ENCODE measurements around the gene CAPN5.

The CAPN5 gene

GRCh38 chr11:77107950-77108349, 41.2 kb downstream of the CAPN5 start:
- H3K27ac ChIP-seq: peak overlapping the region in 1 of 11 experiments; percentile 36; a peak in 1 of 22 replicates
- H3K4me1 ChIP-seq: peaks cover 45 to 89% (median 63%) of the 10 kb centered on the region in 10 experiments
- peaks cover 0 to 4% (median 0%) of the 10 kb centered on the region in 11 experiments; a peak in 1 of 22 replicates for H3K36me3 ChIP-seq
- peak overlapping the region in 1 of 11 experiments; percentile 16; a peak in 1 of 22 replicates for H3K9ac ChIP-seq
- H3K9me3 ChIP-seq (replicated peaks in 1 of 11): no peaks in the 10 kb centered on the region
- TF ChIP-seq Cebpa-rat (IDR thresholded peaks at IDR 0.05): no peak
- H3K27me3 ChIP-seq: peaks cover 0 to 3% (median 0%) of the 10 kb centered on the region in 11 experiments; a peak in 1 of 22 replicates
- peak overlapping the region; percentile 8 to 92 (median 79) for H3K4me2 ChIP-seq
- H3K4me3 ChIP-seq: no peak overlapping the region
- peaks cover 0 to 34% (median 5%) of the 10 kb centered on the region in 11 experiments; a peak in 8 of 22 replicates for H4K20me1 ChIP-seq

DNA sequence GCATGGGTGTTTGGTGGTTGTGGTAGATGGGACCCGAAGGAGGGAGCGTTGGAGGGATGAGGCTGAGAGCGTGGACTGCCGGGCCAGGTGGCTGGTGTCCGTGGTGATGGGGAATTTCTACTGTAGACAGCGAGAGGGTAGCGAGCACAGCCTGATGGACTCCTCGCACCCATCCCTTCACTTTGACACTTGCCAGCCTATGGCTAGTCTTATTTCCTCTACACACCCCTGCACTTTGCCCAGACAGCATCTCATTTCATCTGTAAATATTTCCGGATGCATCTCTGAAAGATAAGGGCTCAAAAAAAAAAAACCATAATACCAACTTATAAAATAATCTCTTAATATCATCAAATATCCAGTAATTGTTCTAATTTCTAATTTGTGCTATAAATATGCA, 41.7 kb downstream of the CAPN5 start:
- 0 out of 22 replicates have a peak overlapping the region, but pooled peaks of 1 of the 11 experiments have one; percentile 16 for H3K9ac ChIP-seq
- H3K4me1 ChIP-seq: peaks cover 50 to 89% (median 64%) of the 10 kb centered on the region in 10 experiments
- H3K27ac ChIP-seq: no peak overlapping the region; a peak in 2 of 22 replicates
- H3K27me3 ChIP-seq: peaks cover 0 to 3% (median 0%) of the 10 kb centered on the region in 11 experiments; a peak in 1 of 22 replicates
- H3K4me3 ChIP-seq: no peak overlapping the region
- no peak for TF ChIP-seq Cebpa-rat (IDR thresholded peaks at IDR 0.05)
- peaks cover 0 to 31% (median 5%) of the 10 kb centered on the region in 11 experiments; a peak in 8 of 22 replicates for H4K20me1 ChIP-seq
- H3K4me2 ChIP-seq: peak overlapping the region; percentile 8 to 92 (median 79)
- H3K36me3 ChIP-seq: no peaks in the 10 kb centered on the region
- H3K9me3 ChIP-seq (replicated peaks in 1 of 11): no peaks in the 10 kb centered on the region

DNA sequence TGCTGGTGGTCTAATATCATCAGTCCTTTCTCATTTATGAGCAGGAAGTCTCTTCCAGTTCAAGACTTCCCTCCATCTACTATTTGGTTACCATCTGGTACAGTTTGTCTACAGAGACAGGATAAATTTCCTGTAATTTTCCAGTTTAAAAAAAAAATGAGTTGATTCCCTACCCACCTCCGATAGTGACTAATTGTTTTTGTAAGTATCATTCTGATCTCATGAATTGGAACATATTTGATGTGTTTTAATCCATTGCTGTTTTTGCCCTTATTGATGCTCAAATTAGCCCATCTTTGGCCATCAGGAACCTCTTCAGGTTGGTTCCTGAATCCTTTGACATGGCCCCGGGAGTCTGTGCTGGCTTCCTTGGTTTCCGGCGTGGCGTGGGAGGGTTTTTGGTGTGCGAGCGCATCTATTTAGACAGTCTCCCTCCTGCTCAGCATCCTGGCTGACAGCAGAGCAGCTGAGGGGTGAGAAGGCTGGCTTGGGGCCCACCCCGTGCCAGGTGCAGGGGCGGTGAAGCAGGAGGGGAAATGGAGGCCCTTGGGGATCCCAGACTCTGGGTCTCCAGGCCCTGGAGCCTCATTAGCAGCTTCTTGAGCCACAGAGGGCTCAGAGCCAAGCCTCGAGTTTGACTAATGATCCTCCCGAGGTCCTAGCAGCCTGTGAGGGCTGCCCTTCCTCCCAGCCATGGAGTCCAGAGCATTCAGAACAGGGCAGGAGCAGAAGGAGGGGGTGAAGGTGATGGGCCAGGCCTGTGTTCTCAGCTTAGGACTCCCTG, 42.7 kb downstream of the CAPN5 start:
- Histone ChIP-seq H3K36me3 (no peaks in the 10 kb centered on the region), H3K27me3 (peaks cover 0 to 3% (median 0%) of the 10 kb centered on the region in 11 experiments; a peak in 1 of 22 replicates), H3K4me1 (peaks cover 50 to 80% (median 63%) of the 10 kb centered on the region in 10 experiments), H3K27ac (peak overlapping the region in 4 of 11 experiments; percentile 13 to 47 (median 42); a peak in 7 of 22 replicates), H3K4me2 (peak overlapping the region; percentile 63 to 92 (median 84)), H4K20me1 (peaks cover 0 to 29% (median 5%) of the 10 kb centered on the region in 11 experiments; a peak in 8 of 22 replicates), H3K4me3 (0 out of 20 replicates have a peak overlapping the region, but pooled peaks of 1 of the 10 experiments have one; percentile 1), H3K9me3 (replicated peaks in 1 of 11) (no peaks in the 10 kb centered on the region), H3K9ac (peak overlapping the region in 3 of 11 experiments; percentile 18 to 44 (median 30); a peak in 7 of 22 replicates)
- TF ChIP-seq Cebpa-rat (IDR thresholded peaks at IDR 0.05): no peak

- Histone ChIP-seq H3K9me3 (replicated peaks in 1 of 11) (no peaks in the 10 kb centered on the region), H3K36me3 (no peaks in the 10 kb centered on the region), H3K9ac (0 out of 22 replicates have a peak overlapping the region, but pooled peaks of 1 of the 11 experiments have one; percentile 44), H4K20me1 (peaks cover 0 to 29% (median 5%) of the 10 kb centered on the region in 11 experiments; a peak in 8 of 22 replicates), H3K27me3 (peaks cover 0 to 3% (median 0%) of the 10 kb centered on the region in 11 experiments; a peak in 1 of 22 replicates), H3K4me1 (peaks cover 47 to 71% (median 60%) of the 10 kb centered on the region in 10 experiments), H3K4me2 (peak overlapping the region in 9 of 11 experiments; percentile 79 to 92 (median 85); a peak in 17 of 22 replicates), H3K4me3 (no peak overlapping the region), H3K27ac (peak overlapping the region in 1 of 11 experiments; percentile 37; a peak in 1 of 22 replicates)
- no peak for TF ChIP-seq Cebpa-rat (IDR thresholded peaks at IDR 0.05)
Observed at GRCh38 chr11:77110836-77111235, 44.1 kb downstream of the CAPN5 start.

DNA sequence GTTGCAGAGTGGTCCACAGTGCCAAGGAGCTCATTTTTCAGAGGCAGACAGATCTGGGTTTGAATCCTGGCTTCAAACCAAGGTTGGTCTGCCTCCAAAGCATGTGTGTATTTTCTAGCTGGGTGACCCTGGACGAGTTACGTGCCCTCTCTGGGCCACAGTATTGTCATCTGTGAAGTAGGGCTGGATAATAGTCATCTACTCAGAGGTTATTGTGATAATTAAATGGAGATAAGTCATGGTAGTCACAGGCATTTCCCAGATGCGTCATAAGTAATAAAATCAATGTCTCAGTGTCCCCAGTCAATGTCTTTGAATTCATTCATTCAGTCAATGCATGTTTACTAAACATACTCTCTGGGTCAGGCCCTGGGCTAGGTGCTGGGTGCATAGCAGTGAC, 44.5 kb downstream of the CAPN5 start:
- Histone ChIP-seq H3K4me2 (peak overlapping the region in 7 of 11 experiments; percentile 79 to 92 (median 90); a peak in 12 of 22 replicates), H3K27ac (no peak overlapping the region), H3K9ac (no peak overlapping the region), H3K4me3 (no peak overlapping the region), H4K20me1 (peaks cover 0 to 29% (median 5%) of the 10 kb centered on the region in 11 experiments; a peak in 8 of 22 replicates), H3K36me3 (no peaks in the 10 kb centered on the region), H3K27me3 (peaks cover 0 to 3% (median 0%) of the 10 kb centered on the region in 11 experiments; a peak in 1 of 22 replicates), H3K9me3 (replicated peaks in 1 of 11) (no peaks in the 10 kb centered on the region), H3K4me1 (peaks cover 43 to 68% (median 58%) of the 10 kb centered on the region in 10 experiments)
- no peak for TF ChIP-seq Cebpa-rat (IDR thresholded peaks at IDR 0.05)

GRCh38 chr11:77111946-77112345, 45.2 kb downstream of the CAPN5 start:
- Histone ChIP-seq H3K4me3 (no peak overlapping the region), H3K9me3 (replicated peaks in 1 of 11) (no peaks in the 10 kb centered on the region), H3K36me3 (no peaks in the 10 kb centered on the region), H4K20me1 (peaks cover 0 to 25% (median 5%) of the 10 kb centered on the region in 11 experiments; a peak in 8 of 22 replicates), H3K4me1 (peaks cover 36 to 68% (median 56%) of the 10 kb centered on the region in 10 experiments), H3K27me3 (peaks cover 0 to 3% (median 0%) of the 10 kb centered on the region in 11 experiments; a peak in 1 of 22 replicates), H3K27ac (no peak overlapping the region), H3K9ac (no peak overlapping the region), H3K4me2 (no peak overlapping the region)
- TF ChIP-seq Cebpa-rat (IDR thresholded peaks at IDR 0.05): no peak

- H3K9me3 ChIP-seq (replicated peaks in 1 of 11): no peaks in the 10 kb centered on the region
- no peak for TF ChIP-seq Cebpa-rat (IDR thresholded peaks at IDR 0.05)
- H3K27me3 ChIP-seq: peaks cover 0 to 3% (median 0%) of the 10 kb centered on the region in 11 experiments; a peak in 1 of 22 replicates
- H3K27ac ChIP-seq: no peak overlapping the region
- H3K9ac ChIP-seq: no peak overlapping the region; a peak in 1 of 22 replicates
- peaks cover 28 to 68% (median 49%) of the 10 kb centered on the region in 10 experiments for H3K4me1 ChIP-seq
- peak overlapping the region in 10 of 11 experiments; percentile 2 to 47 (median 34); a peak in 14 of 22 replicates for H3K4me2 ChIP-seq
- 0 out of 22 replicates have a peak, but pooled peaks cover 0 to 1% (median 0%) of the 10 kb centered on the region in 11 experiments for H3K36me3 ChIP-seq
- H4K20me1 ChIP-seq: peaks cover 0 to 25% (median 5%) of the 10 kb centered on the region in 11 experiments; a peak in 8 of 22 replicates
- H3K4me3 ChIP-seq: no peak overlapping the region
Observed at GRCh38 chr11:77112641-77113381, 46.0 kb downstream of the CAPN5 start.
